T-helper 1 cell treated with Interleukin-12 subunit alpha and Interleukin-12 subunit beta and Interleukin-4 antibody, amounts not matched to agents 30 ng/mL and 1 ng/mL, for 36 hours (primary cell): ENCODE results near the gene B3GLCT. TPM values are rescaled to one million over a fixed set of nuclear protein-coding genes. Genes with fewer than 3 reads are reported as not detected.
"Not testable (repeated sequence)": the region's sequence is repeated elsewhere in the genome, so short reads cannot be mapped to it uniquely, and the experiment has no call there.

Experiments used
- intact Hi-C: fragments of 100-400 bp; cut with micrococcal nuclease; formaldehyde crosslinking; loops from one replicate; pipeline ENCODE4 v1.15.1; 2024
- total RNA-seq: library from RNA; stranded (reverse); gene quantifications from 2 replicates; pipeline ENCODE4 v1.2.3, GENCODE V29; 2022

The B3GLCT gene
- total RNA-seq, 1 donor from 2014 or later: 4.8 TPM

DNA sequence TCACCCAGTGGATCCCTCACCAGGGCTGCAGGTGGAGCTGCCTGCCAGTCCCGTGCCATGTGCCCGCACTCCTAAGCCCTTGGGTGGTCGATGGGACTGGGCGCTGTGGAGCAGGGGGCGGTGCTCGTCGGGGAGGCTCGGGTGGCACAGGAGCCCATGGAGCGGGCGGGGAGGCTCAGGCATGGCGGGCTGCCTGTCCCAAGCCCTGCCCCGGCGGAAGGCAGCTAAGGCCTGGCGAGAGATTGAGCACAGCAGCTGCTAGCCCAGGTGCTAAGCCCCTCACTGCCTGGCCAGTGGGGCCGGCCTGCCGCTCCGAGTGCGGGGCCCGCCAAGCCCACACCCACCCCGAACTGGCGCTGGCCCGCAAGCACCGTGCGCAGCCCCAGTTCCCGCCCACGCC, 16.8 kb upstream of the B3GLCT start:
- intact Hi-C loops: no loop called here

GRCh38 chr13:31184451-31184850, 15.3 kb upstream of the B3GLCT start:
- intact Hi-C loops: no loop called here

DNA sequence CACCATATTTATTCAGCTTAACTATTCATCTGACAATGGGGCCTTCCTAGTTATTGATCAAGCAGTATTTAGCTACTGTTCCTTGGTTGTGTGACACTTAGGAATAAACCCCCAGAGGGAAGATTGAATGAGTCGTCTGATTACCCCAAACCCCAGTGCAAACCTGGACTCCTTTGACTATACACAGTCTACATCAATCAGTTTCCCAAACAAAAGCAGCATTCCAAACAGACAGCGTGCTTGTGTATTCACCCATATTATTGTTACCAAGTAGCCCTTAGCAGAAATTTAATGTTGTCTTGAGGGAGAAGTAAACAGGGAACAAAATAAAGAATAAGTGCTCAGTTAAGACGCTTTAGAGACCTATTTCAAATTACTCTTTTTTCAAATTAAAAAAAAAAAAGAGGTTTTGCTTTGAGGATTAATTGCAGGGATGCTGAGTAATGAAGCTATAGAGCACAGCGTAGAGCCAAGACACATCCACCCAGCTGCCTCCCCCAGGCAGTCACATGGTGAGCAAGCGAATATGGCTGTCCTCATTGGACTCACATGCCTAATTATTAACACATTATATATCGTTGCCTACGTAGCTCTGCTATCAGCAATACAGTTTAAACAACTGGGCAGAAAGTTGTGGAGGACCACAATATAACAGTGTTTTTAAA, 14.7 kb upstream of the B3GLCT start:
- intact Hi-C loops: no loop called here

- intact Hi-C loops: no loop called here
Observed at GRCh38 chr13:31191748-31192147, 8.0 kb upstream of the B3GLCT start.

DNA sequence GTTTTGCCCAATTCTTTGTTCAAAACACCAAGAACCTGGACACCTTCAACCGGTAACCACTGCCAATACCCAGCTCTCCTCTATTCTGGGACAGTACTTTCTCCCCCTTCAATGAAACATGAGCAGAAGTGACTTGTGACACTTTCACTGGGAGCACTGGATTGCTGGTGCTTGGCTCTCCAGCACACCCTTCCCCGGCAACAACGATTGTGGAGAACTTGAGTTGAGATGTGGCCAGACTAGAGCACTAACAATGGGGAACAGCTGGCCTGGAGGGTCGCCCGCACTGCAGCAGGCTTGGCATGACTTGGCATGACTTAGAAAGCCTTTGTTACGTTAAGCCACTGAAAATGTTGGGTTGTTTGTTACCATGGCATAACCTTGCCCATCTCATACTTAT, 7.5 kb upstream of the B3GLCT start:
- intact Hi-C loops: no loop called here

DNA sequence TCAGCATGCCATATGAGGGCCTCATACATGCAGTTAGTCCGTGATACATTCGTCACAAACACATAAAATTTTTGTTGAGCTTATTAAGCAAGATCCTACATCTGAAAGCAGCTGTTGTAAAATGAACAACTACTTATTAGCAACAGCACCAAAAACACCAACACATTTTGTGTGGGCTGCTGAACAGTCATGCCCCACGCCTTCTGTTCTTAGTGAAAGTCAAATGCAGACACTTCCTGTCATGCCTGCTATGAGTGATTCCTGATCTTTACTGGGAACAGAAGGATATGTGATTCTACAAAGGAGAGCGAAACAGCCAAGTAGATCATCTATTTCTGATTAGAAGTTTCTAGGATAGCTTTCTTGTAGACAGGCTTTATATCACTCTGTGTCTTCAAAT, 4.2 kb upstream of the B3GLCT start:
- intact Hi-C loops: no loop called here

GRCh38 chr13:31196992-31197391, 2.8 kb upstream of the B3GLCT start:
- intact Hi-C loops: no loop called here

DNA sequence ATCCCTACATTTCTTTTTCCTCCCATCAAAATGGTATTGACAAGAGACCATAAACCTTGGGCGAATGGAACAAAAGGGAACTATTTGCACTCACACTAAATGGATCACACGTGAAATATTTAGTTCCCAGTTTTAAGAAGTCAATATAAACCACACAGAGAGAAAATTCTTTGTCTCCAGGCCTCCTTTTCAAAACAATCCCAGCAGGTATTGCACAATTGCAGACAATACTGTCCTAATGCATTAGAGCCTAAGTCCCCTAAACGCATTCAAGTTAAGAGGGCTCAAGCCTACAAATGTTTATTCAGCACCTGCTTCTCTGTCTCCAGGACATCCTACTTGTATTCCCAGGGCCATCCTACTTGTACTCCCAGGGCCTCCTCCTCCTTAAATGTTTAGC, 1.3 kb upstream of the B3GLCT start:
- intact Hi-C loops: loop anchor here (2.0 kb wide), 1 partner anchor 154 kb away; no protein-coding TSS in a partner anchor

DNA sequence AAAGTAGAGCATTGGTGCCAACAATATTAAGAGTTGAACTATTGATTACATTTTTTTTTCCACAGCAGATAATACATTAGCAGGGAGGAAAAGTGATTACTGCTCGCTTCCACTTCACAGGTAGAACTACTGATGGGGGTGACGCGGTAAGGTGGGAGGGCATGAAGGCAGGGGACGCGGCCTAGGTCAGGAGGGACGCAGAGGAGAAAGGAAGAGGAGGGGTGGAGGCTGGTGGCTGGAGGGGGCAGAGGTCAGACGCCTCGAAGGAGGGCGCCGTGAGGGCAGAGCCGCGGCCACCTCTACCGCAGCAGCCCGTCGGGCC, 287 bp upstream of the B3GLCT start:
- intact Hi-C loops: loop anchor here (1.0 to 2.0 kb wide), 4 partner anchors 37 to 225 kb away; no protein-coding TSS in a partner anchor

- intact Hi-C loops: loop anchor here (1.0 to 2.0 kb wide), 2 partner anchors 542 to 646 kb away; no protein-coding TSS in a partner anchor
Observed at GRCh38 chr13:31200637-31200971, 829 bp downstream of the B3GLCT start.

DNA sequence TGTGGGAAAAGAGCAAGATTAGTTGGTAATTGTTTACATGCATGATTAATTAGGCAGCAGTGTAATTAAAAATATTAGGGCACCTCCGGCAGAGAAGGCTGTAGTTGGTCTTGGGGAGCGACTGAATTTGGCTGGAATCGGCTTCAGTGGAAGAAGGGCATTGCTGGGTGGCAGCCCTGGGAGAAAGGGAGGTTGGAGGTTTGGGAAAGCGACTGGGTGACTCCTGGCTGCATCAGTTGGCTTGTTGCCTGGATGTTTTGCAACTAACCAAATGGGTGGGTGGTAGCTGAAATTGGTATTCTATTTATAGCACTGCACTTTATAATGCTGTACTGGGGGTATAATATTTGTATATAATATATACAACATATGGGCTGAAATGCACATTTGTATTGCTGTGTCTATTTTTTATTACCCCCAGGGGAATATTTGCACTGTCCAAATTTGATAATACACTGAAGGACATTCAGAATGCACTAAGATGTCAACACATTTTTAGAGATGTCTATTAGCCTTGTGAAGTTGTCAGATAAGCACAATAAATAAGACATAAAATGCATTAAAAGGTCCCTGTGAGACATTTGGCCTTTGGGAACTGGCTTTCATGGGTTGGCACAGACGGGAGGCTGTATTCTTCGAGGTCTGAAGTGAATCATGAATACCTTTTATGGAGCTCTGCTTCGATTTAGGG, 1.7 kb downstream of the B3GLCT start:
- intact Hi-C loops: loop anchor here (2.0 kb wide), 1 partner anchor 645 kb away; no protein-coding TSS in a partner anchor

GRCh38 chr13:31204592-31204991, 4.8 kb downstream of the B3GLCT start:
- intact Hi-C loops: no loop called here

DNA sequence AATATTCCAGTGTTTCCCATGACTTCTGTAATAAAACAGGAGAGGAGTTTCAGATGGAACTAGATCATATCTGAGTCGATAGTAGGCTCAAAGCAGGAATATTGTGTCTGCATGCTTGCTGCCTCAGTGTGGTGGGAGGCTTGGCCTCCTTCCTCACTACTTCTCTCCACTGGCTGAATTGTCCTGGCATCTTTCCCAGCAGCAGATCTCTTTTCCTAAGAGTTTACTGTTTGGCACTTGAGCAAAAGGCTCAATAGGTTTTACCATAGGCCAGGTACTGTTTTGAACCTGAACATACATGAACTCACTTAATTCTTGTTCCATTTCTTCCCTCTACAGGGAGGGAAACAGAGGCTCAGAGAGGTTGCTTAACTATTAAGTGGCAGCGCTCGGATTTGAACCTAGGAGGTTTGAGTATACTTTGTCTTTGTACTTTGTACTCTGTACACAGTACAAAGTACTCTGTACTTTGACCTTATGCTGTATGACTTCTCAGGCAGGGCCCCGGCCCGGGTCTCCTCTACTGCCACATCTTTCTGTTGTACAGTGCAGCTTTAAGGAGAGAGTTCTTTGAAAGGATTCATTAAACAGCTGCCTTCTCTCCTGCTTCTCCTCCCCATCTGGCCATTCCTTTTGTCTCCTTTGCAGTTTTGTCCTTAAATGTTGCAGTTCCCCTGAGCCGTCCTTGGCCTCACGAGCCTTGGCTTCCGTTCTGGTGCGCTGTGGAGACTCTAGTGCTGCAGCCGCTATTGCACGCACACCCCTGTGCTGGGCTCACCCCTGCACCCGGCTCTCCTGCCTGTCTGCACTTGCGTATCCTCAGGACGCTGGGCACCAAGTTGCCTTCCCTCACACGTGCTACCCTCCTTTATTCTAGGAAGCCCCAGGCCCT, 8.1 kb downstream of the B3GLCT start:
- intact Hi-C loops: no loop called here

DNA sequence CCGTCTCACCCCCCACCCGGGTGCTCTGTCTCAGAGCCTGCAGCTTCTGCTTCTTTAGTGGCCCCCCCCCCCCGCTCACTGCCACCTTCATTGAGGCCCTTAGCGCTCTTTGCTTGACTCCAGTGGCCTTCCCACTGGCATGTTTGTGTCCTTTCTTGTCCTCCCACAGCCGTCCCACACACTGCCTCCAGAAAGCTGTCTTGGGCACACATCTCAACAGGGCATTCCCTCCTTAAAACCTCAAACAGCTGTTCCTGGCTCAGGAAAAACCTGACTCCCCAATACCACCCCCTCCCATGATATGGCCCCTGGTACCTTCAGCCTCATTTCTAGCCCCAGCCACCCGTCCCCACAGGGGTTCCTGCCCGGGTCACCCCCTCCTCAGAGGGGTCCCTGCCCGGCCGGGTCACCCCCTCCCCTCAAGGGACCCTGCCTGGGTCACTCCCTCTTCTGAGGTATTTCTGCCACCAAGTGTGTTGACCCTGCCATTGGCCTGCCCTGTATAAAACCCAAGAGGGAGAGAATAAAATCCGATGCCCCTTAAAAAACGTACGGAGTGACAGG, 8.9 kb downstream of the B3GLCT start:
- intact Hi-C loops: no loop called here

DNA sequence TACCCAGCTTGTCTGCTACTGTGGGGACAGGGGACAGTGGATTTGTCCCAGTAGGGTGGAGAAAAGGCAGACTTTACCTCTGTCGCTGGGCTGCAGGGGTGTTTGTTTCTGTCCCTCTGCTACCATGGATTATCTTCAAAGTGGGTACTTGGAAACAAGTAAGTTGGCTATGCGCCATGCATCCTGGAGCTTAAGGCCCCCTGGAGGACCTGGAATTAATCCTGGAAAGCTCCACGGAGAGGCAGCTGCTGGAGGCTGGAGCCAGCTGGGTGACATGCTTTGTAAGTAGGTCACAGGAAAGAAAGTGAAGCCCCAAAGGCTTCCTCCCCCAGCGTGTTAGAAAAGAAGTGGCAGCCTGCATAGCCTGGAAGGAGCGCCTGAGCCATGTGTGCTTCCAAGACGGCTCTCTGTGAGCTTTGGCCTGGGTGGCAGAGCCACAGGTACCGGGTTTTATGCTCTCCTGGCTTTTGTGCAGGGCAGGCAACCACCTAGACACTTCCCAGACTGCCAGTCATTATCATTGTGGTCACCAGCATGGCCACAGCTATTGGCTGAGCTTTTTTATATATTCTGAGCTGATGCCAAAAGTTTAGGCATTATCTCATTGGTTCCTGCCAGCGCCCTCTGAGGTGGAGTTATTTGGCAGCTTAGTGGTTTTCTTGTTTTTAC, 9.5 kb downstream of the B3GLCT start:
- intact Hi-C loops: no loop called here

- intact Hi-C loops: no loop called here
Observed at GRCh38 chr13:31209841-31210210, 10.1 kb downstream of the B3GLCT start.

GRCh38 chr13:31213651-31214289, 14.0 kb downstream of the B3GLCT start:
- intact Hi-C loops: no loop called here

GRCh38 chr13:31214435-31214834, 14.7 kb downstream of the B3GLCT start:
- intact Hi-C loops: no loop called here

DNA sequence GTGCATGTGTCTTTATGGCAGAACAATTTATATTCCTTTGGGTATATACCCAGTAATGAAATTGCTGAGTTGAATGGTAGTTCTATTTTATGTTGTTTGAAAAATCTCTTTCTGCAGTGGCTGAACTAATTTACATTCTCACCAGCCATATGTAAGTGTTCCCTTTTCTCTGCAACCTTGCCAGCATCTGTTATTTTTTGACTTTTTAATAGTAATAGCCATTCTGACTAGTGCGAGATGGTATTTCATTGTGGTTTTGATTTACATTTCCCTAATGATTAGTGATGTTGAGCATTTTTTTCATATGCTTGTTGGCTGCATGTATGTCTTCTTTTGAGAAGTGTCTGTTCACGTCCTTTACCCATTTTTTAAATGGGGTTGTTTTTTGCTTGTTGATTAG, 17.1 kb downstream of the B3GLCT start:
- intact Hi-C loops: not testable (repeated sequence)

GRCh38 chr13:31219909-31220598, 20.3 kb downstream of the B3GLCT start:
- intact Hi-C loops: no loop called here
